Tongue (tissue), 3 donors: Measurements from ENCODE around the gene FRYL. TPM values are rescaled to one million over a fixed set of nuclear protein-coding genes. Genes with fewer than 3 reads are reported as not detected.
"Not testable (repeated sequence)": the region's sequence is repeated elsewhere in the genome, so short reads cannot be mapped to it uniquely, and the experiment has no call there.

ENCODE experiments used
- DNase-seq: peaks from one replicate; pipeline ENCODE4 v3.0.0-alpha.2; 2015
- small RNA-seq: library from RNA; depleted of rRNA; stranded (forward); fragments of <200 nt; gene quantifications from one replicate; pipeline ENCODE3, GENCODE V24; 2014; ENCODE audit warnings: low replicate concordance
- total RNA-seq: library from RNA; depleted of rRNA; stranded (reverse); fragments of >200 nt; gene quantifications from one replicate; pipeline ENCODE4 v1.2.3, GENCODE V29; 2014

The FRYL gene
- total RNA-seq, 1 donor from 2014 or later = 95.5 TPM

GRCh38 chr4:48483006-48483776, 296.9 kb downstream of the FRYL start, which contains the start of gene SLC10A4:
SLC10A4 (plus strand) TSS chr4:48483343; CDS start chr4:48483562, 219 bp downstream.
- DNase-seq = peak; percentile 39

- DNase-seq = no peak
These were observed 298.5 kb downstream of the FRYL start for GRCh38 chr4:48481581-48481980.

- DNase-seq = no peak
These were observed 301.8 kb downstream of the FRYL start for GRCh38 chr4:48478273-48478672.

GRCh38 chr4:48475770-48476169, 304.3 kb downstream of the FRYL start:
- DNase-seq = no peak

- no peak for DNase-seq
These were observed 307.3 kb downstream of the FRYL start for GRCh38 chr4:48472794-48473193.

GRCh38 chr4:48470570-48470969, 309.5 kb downstream of the FRYL start:
- no peak for DNase-seq

- no peak for DNase-seq
These were observed 309.9 kb downstream of the FRYL start for GRCh38 chr4:48470137-48470536.

- no peak for DNase-seq
These were observed 312.2 kb downstream of the FRYL start for GRCh38 chr4:48467891-48468290.

GRCh38 chr4:48467442-48467841, 312.6 kb downstream of the FRYL start:
- no peak for DNase-seq

- DNase-seq = no peak
These were observed 317.7 kb downstream of the FRYL start for GRCh38 chr4:48462363-48462762.

- no peak for DNase-seq
These were observed 319.1 kb downstream of the FRYL start for GRCh38 chr4:48461000-48461399.

GRCh38 chr4:48454591-48454990, 325.5 kb downstream of the FRYL start:
- no peak for DNase-seq

GRCh38 chr4:48451656-48452055, 328.4 kb downstream of the FRYL start:
- DNase-seq = not testable (repeated sequence)

GRCh38 chr4:48450740-48451139, 329.3 kb downstream of the FRYL start:
- no peak for DNase-seq

GRCh38 chr4:48449151-48449550, 330.9 kb downstream of the FRYL start:
- DNase-seq = no peak

Small RNA genes lying within 50 kb of the gene (small RNA-seq; reads per million reads assigned to genes)
- gene RNU5E-3P = 0.05 reads per million

Other genes starting within 250 kb of the FRYL start
- 137 TPM for gene OCIAD1, start 50.8 kb upstream of the FRYL start, total RNA-seq
- 4.8 TPM for gene OCIAD2, start 126.5 kb upstream of the FRYL start, total RNA-seq
- 0.72 TPM for gene CWH43, start 206.0 kb upstream of the FRYL start, total RNA-seq